Psoas muscle (tissue), 8 donors: Measurements from ENCODE around the gene AP1G2. TPM values are rescaled to one million over a fixed set of nuclear protein-coding genes. Genes with fewer than 3 reads are reported as not detected.

ENCODE experiments used
- ATAC-seq, 4 donors: fragments of 200-7000 bp; cut with Tn5 transposase; one replicate each; pipeline ENCODE4 v1.9.1; 2020; ENCODE audit warnings: moderate library complexity in 3 of 4, mild to moderate bottlenecking in 2 of 4
- DNase-seq, 2 donors: peaks; one replicate each; pipeline ENCODE4 v3.0.0-alpha.2; 2020
- H3K27ac ChIP-seq: fragments of 200-600 bp; one replicate; pipeline ENCODE4 v1.8.0; 2022
- H3K27me3 ChIP-seq, 3 donors: fragments of 200-600 bp in 1 of 3; one replicate each; pipeline versions ENCODE4 v1.6.1 to v1.8.0; 2013 to 2022; ENCODE audit warnings: low read length in 2 of 3, mild to moderate bottlenecking in 2 of 3, moderate library complexity in 1 of 3; ENCODE audit not compliant: insufficient read depth in 3 of 3
- H3K36me3 ChIP-seq, 2 donors: fragments of 200-600 bp in 1 of 2; one replicate each; pipeline versions ENCODE4 v1.6.1 to v1.8.0; 2013 to 2022; ENCODE audit warnings: low read depth in 1 of 2, mild to moderate bottlenecking in 1 of 2, moderate library complexity in 1 of 2; ENCODE audit not compliant: insufficient read depth in 1 of 2
- H3K4me1 ChIP-seq: fragments of 200-600 bp; one replicate; pipeline ENCODE4 v1.8.0; 2022
- H3K4me3 ChIP-seq: fragments of 200-600 bp; one replicate; pipeline ENCODE4 v1.8.0; 2022; ENCODE audit warnings: mild to moderate bottlenecking
- H3K9me3 ChIP-seq: fragments of 200-600 bp; one replicate; pipeline ENCODE4 v1.8.0; 2022
- WGBS, 3 donors: extraction: QIAGEN DNeasy Blood & Tissue Kit; methylation state at CpG; one replicate each; pipeline versions ENCODE4 v1.1.6 to v1.1.7; 2013; 5-methylcytosine and 5-hydroxymethylcytosine counted together
- intact Hi-C, 2 donors: fragments of 100-400 bp; cut with DNase I; formaldehyde crosslinking; loops; one replicate each; pipeline versions ENCODE4 v1.11.0 to v1.14.2; 2022
- polyA plus RNA-seq, 3 donors: library from polyadenylated mRNA; stranded (reverse); fragments of 200-250 nt; gene quantifications; one replicate each; pipeline ENCODE4 v1.2.3, GENCODE V29; 2013
- total RNA-seq, 4 donors: library from RNA; stranded (reverse); fragmentation: NEBNext Ultra II Directional in 2 of 4; extraction: Animal tissue kit (Norgen Biotek cat#: 25700) in 2 of 4; gene quantifications; one replicate each; pipeline versions ENCODE4 v1.2.1 to v1.2.4, GENCODE V29; 2021 to 2023
- TF ChIP-seq, protein P1 (sequence below): fragments of 200-600 bp; IDR thresholded peaks from one replicate; pipeline ENCODE4 v1.8.0; 2022; ENCODE audit warnings: antibody characterized with exemption
- donor health status: healthy with polysubstance abuse.
- donor health status: DM: no; HTN: no; CAD: no; lungs with moderate emphysema.
- donor health status: Bipolar disorder and iron deficiency.
- donor health status: healthy.
- donor health status: DM: yes; HTN: yes; CAD: no.
- donor health status: DM: no; HTN: no; CAD: no.
- donor health status: DM: no; HTN: no; CAD: no.
- donor health status: DM: yes; HTN: yes; CAD: no.

Gene AP1G2
- total and polyA plus RNA-seq, 7 donors, result 3.3 to 11.0 (median 5.3) TPM

DNA sequence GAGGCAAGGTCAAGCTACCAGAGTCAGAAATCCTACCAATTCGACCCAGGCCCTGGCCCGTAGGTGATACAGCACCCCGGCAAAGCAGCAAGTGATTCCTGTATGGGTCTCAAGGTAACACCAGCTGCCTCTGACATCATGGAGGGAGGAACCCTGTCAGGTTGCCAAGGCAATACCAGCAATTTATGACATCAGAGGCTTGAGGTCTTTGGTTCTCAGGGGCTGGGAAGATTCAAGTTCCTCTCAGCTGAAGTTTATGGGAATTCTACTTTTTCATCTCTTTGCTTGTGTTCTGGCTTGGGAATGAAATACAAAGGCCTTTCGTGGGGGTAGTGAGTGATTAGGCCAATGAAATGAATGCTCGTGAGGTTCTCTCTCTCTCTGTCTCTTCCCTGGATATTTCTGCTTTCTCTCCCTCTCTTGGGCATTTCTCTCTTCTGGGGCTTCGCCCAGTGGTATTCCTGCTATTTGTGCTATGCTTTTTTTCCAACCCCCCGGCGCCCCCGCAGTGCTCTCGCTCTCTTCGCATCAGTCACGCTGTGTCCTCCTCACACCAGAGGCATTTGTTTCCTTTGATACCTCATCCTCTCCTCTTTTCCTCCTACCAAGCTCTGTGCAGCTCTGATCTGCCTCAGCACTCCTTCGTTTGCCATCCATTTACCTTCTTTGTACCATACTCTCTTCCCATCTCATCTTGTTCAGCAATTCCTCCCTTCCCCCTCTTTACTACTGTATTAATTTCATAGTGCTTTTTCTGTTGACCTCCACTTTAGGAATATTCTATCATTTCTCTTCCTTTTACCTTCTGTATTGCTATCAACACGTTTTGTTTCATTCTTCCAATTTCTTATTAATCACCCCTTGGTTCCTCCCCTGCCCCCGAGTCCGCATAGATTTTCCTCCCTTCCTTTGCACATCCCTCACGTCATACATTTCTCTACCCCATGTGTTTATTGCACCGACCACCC is 19.0 kb downstream of the AP1G2 start:
- 55 to 62% (median 59%) methylated on average over 18 of the region's 18 CpGs for WGBS, 3 donors
- DNase-seq, result no peak
- intact Hi-C loops, result no loop called here

DNA sequence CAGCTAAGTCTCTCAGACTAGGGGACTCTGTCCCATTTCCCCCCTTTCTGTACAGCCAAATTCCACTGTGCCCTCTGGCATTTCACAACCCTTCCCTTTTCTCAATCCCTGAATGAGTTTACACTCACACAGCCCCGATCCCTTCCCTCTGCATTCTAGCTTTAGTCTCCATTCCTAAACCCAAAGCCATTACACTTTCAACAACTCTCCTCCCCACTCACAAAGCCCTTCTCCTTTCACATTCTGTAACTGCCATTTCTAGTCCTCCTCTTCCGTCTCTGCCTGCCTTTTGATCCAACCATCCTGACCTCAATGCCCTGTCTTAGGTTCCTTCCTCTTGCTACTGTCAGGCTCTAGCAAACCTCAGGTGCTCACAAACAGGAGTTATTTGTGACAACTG is 19.7 kb downstream of the AP1G2 start:
- whole genome bisulfite sequencing, 3 donors, result 74 to 89% (median 81%) methylated on average over 2 of the region's 2 CpGs
- peaks cover 4% of the 10 kb centered on the region for H3K4me1 ChIP-seq
- DNase-seq, result no peak

More for the DNA sequence above, 19.0 kb downstream of the AP1G2 start:
- ATAC-seq, result no peak
- H3K9me3 ChIP-seq, result no peaks in the 10 kb centered on the region
- H3K27me3 ChIP-seq, result peaks cover 0 to 5% (median 0%) of the 10 kb centered on the region in 3 donors
- TF ChIP-seq, protein P1, sequence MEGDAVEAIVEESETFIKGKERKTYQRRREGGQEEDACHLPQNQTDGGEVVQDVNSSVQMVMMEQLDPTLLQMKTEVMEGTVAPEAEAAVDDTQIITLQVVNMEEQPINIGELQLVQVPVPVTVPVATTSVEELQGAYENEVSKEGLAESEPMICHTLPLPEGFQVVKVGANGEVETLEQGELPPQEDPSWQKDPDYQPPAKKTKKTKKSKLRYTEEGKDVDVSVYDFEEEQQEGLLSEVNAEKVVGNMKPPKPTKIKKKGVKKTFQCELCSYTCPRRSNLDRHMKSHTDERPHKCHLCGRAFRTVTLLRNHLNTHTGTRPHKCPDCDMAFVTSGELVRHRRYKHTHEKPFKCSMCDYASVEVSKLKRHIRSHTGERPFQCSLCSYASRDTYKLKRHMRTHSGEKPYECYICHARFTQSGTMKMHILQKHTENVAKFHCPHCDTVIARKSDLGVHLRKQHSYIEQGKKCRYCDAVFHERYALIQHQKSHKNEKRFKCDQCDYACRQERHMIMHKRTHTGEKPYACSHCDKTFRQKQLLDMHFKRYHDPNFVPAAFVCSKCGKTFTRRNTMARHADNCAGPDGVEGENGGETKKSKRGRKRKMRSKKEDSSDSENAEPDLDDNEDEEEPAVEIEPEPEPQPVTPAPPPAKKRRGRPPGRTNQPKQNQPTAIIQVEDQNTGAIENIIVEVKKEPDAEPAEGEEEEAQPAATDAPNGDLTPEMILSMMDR, result no peak
- H3K36me3 ChIP-seq, result no peaks in the 10 kb centered on the region
- peaks cover 4% of the 10 kb centered on the region for H3K4me1 ChIP-seq
- no peak overlapping the region for H3K27ac ChIP-seq
- H3K4me3 ChIP-seq, result no peak overlapping the region

DNA sequence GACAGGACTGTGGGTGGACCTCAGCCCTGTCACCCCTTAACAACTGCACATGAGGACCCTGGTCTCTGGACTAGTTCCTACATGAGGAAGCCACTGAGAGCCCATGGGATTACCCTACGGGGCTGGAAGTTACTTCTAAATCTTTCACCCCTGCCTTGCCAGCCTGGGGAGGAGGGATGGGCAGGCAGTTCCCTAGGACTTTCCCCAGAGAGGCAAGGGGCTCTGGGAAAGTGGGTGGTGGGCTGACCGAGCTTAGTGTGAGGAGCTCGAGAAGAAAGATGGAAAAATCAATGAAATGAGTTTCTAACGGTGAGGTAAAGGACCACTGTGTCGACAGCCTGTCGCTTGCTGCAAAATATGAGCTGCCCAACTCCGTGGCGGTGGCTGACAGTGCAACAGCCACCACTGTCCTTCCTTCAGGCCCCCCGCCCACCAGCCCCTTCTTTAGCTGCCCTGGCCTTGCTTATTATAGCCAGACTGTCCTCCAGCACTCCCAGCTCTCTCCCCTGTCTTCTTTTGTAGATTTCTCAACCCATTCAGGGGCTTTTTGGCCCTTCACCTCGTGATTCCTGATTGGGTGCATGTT is 21.0 kb downstream of the AP1G2 start:
- TF ChIP-seq, protein P1, result no peak
- Histone ChIP-seq H3K4me1 (peaks cover 4% of the 10 kb centered on the region), H3K36me3 (no peaks in the 10 kb centered on the region), H3K27ac (no peak overlapping the region), H3K27me3 (peaks cover 0 to 5% (median 0%) of the 10 kb centered on the region in 3 donors), H3K4me3 (no peak overlapping the region), H3K9me3 (no peaks in the 10 kb centered on the region)
- intact Hi-C loops, result no loop called here
- DNase-seq (no peak), ATAC-seq (no peak)
- 70 to 73% (median 70%) methylated on average over 10 of the region's 10 CpGs for WGBS, 3 donors

More for the DNA sequence above, 19.7 kb downstream of the AP1G2 start:
- intact Hi-C loops, result no loop called here
- H3K36me3 ChIP-seq, result no peaks in the 10 kb centered on the region
- no peak for ATAC-seq
- H3K9me3 ChIP-seq, result no peaks in the 10 kb centered on the region
- H3K4me3 ChIP-seq, result no peak overlapping the region
- TF ChIP-seq, protein P1, result no peak
- peaks cover 0 to 5% (median 0%) of the 10 kb centered on the region in 3 donors for H3K27me3 ChIP-seq
- no peak overlapping the region for H3K27ac ChIP-seq

DNA sequence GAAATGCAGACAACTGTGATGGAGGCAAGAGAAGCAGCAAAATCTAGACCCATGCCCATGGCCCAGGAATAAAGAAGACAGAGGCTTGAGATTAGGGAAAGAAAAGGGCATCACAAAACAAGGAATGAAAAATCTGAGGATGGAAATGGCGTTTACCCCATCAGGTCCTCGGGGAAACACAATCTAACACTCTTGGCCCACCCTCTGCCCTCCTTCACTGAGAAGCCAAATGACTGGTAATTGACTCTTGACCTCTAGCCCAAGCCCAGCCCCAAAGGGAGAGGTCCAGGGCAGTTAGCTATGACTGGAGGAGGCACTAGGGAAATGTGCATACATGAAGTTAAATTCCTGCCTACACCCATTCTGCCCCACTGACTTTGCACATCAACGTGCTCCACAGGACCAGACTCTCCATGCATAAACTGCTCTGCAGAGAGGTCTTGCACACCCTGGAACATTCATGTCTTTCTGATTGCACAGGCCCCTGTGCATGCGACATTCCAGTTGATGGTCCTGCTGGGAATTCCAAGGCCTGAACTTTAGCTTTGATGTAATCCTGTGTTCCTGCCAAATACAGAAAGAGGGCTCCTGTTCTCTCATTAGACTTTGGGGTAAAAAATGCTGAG is 21.7 kb downstream of the AP1G2 start:
- peaks cover 4% of the 10 kb centered on the region for H3K4me1 ChIP-seq
- WGBS, 3 donors, result 62 to 77% (median 71%) methylated on average over 4 of the region's 4 CpGs
- peak overlapping the region; percentile 6 for H3K27ac ChIP-seq
- H3K4me3 ChIP-seq, result no peak overlapping the region
- ATAC-seq (no peak), DNase-seq (no peak)
- peaks cover 0 to 5% (median 0%) of the 10 kb centered on the region in 3 donors for H3K27me3 ChIP-seq
- no peaks in the 10 kb centered on the region for H3K9me3 ChIP-seq
- H3K36me3 ChIP-seq, result no peaks in the 10 kb centered on the region
- TF ChIP-seq, protein P1, result no peak
- intact Hi-C loops, result no loop called here
